A549 (cell line): ENCODE results near the gene FHIP2A. TPM values are rescaled to one million over a fixed set of nuclear protein-coding genes. Genes with fewer than 3 reads are reported as not detected.

Source experiments
- ATAC-seq, 2 experiments: fragments of 200-7000 bp in 1 of 2; fragments of >200 bp in 1 of 2; cut with Nextera tagmentation in 1 of 2; cut with Tn5 transposase in 1 of 2; 3 replicates each; pipeline versions ENCODE4 v1.8.0 to v1.9.1; 2018 to 2020; ENCODE audit warnings: mild to moderate bottlenecking in 1 of 2, moderate library complexity in 1 of 2
- CTCF ChIA-PET: fragments of 300-600 bp; sonication (Branson Sonifier 250); formaldehyde crosslinking; extraction: SDS; loops from one replicate; lab custom pipeline; 2021; ENCODE audit warnings: antibody characterized with exemption, inconsistent platforms; lab: Yijun Ruan, JAX
- POLR2A ChIA-PET: fragments of 350-600 bp; formaldehyde crosslinking; extraction: SDS; loops from one replicate; lab custom pipeline; 2021; ENCODE audit warnings: antibody characterized with exemption, inconsistent platforms; lab: Yijun Ruan, JAX
- DNase-seq, 2 experiments: peaks; one replicate each; pipeline versions ENCODE4 v3.0.0 to v3.0.0-alpha.2; 2011 to 2016; ENCODE audit warnings: low read depth in 1 of 2, low spot score in 1 of 2
- FAIRE-seq: peaks from 2 replicates; lab custom pipeline; 2011; peaks lifted over from hg19 to GRCh38; lab: Jason Lieb, UNC
- H3K27ac ChIP-seq, 2 experiments: fragments of >200 bp; sonication (Bioruptor Twin); formaldehyde crosslinking; 3 replicates each; pipeline ENCODE4 v1.5.1; 2016 to 2017
- H3K4me1 ChIP-seq: fragments of >200 bp; sonication (Bioruptor Twin); formaldehyde crosslinking; 3 replicates; pipeline ENCODE4 v1.6.1; 2016
- H3K4me2 ChIP-seq: fragments of >200 bp; sonication (Bioruptor Twin); formaldehyde crosslinking; 3 replicates; pipeline ENCODE4 v1.6.1; 2016
- H3K4me3 ChIP-seq: fragments of >200 bp; sonication (Bioruptor Twin); formaldehyde crosslinking; 3 replicates; pipeline ENCODE4 v1.5.1; 2016
- H3K9me3 ChIP-seq: fragments of >200 bp; sonication (Bioruptor Twin); formaldehyde crosslinking; 3 replicates; pipeline ENCODE4 v1.6.1; 2016
- ATOH8 ChIP-seq: fragments of 250-450 bp; sonication (Bioruptor Pico); IDR thresholded peaks from 2 replicates; pipeline ENCODE4 v1.5.0; 2020; ENCODE audit warnings: low read depth, mild to moderate bottlenecking, moderate library complexity
- BHLHE40 ChIP-seq: IDR thresholded peaks from 2 replicates; pipeline ENCODE4 v1.6.1; 2012; ENCODE audit warnings: low read depth, low read length, inconsistent platforms
- CBX8 ChIP-seq: fragments of 200-600 bp; sonication (generic); IDR thresholded peaks from 2 replicates; pipeline ENCODE4 v1.6.1; 2016
- CTCF ChIP-seq: fragments of >200 bp; sonication (Bioruptor Twin); formaldehyde crosslinking; IDR thresholded peaks from 3 replicates; pipeline ENCODE4 v1.5.1; 2016
- EHF ChIP-seq: fragments of 250-450 bp; sonication (Bioruptor Pico); IDR thresholded peaks from 2 replicates; pipeline ENCODE4 v1.5.0; 2020; ENCODE audit warnings: mild to moderate bottlenecking
- ELK1 ChIP-seq: fragments of 150-350 bp; IDR thresholded peaks from 2 replicates; pipeline ENCODE4 v1.6.1; 2014; ENCODE audit warnings: low read depth, mild to moderate bottlenecking, low read length
- FOSL2 ChIP-seq, 2 experiments: fragments of 450-650 bp in 1 of 2; fragments of >200 bp in 1 of 2; sonication (Bioruptor Twin) in 1 of 2; formaldehyde crosslinking; IDR thresholded peaks; 2 replicates each; pipeline versions ENCODE4 v1.5.0 to v1.6.1; 2016 to 2020; ENCODE audit warnings: mild to moderate bottlenecking in 1 of 2, moderate library complexity in 1 of 2
- GATA3 ChIP-seq: IDR thresholded peaks from 2 replicates; pipeline ENCODE4 v1.6.1; 2012; ENCODE audit warnings: borderline replicate concordance
- HOXB5 ChIP-seq: fragments of 250-450 bp; sonication (Bioruptor Pico); IDR thresholded peaks from 2 replicates; pipeline ENCODE4 v1.5.0; 2020; ENCODE audit warnings: mild to moderate bottlenecking, moderate library complexity
- JUN ChIP-seq, 2 experiments: fragments of >200 bp; sonication (Bioruptor Twin); formaldehyde crosslinking; IDR thresholded peaks; 2 replicates in 1 of 2; 3 replicates in 1 of 2; pipeline ENCODE4 v1.6.1; 2016 to 2017
- MYC ChIP-seq: IDR thresholded peaks from 2 replicates; pipeline ENCODE4 v1.6.1; 2012; ENCODE audit warnings: mild to moderate bottlenecking, inconsistent platforms, low read length, improper control_type of control experiment, borderline replicate concordance
- PHF8 ChIP-seq: fragments of 200-600 bp; sonication (generic); IDR thresholded peaks from 2 replicates; pipeline ENCODE4 v1.6.1; 2016; ENCODE audit warnings: low read depth, mild to moderate bottlenecking, antibody characterized with exemption, moderate library complexity, borderline replicate concordance
- POLR2A ChIP-seq: IDR thresholded peaks from 2 replicates; pipeline ENCODE4 v1.6.1; 2012; ENCODE audit warnings: mild to moderate bottlenecking, low read length
- POLR2AphosphoS2 ChIP-seq: conservative IDR thresholded peaks from 2 replicates; pipeline ENCODE4 v1.6.1; 2012; ENCODE audit warnings: low read length, improper control_type of control experiment, inconsistent platforms
- RAD21 ChIP-seq, 2 experiments: fragments of >200 bp in 1 of 2; sonication (Bioruptor Twin) in 1 of 2; formaldehyde crosslinking in 1 of 2; IDR thresholded peaks in 1 of 2; conservative IDR thresholded peaks in 1 of 2; 2 replicates in 1 of 2; 3 replicates in 1 of 2; pipeline ENCODE4 v1.6.1; 2012 to 2018; ENCODE audit warnings: inconsistent platforms in 1 of 2
- RARB ChIP-seq: fragments of 250-450 bp; sonication (Bioruptor Pico); IDR thresholded peaks from 2 replicates; pipeline ENCODE4 v1.8.0; 2021; ENCODE audit warnings: mild to moderate bottlenecking, moderate library complexity
- RNF2 ChIP-seq: fragments of 200-600 bp; sonication (generic); IDR thresholded peaks from 2 replicates; pipeline ENCODE4 v1.6.1; 2016; ENCODE audit warnings: low read depth, mild to moderate bottlenecking, antibody characterized with exemption, moderate library complexity, borderline replicate concordance
- SMC3 ChIP-seq: fragments of >200 bp; sonication (Bioruptor Twin); formaldehyde crosslinking; IDR thresholded peaks from 3 replicates; pipeline ENCODE4 v1.6.1; 2018; ENCODE audit warnings: inconsistent platforms
- SREBF2 ChIP-seq: fragments of 450-650 bp; IDR thresholded peaks from 2 replicates; pipeline ENCODE4 v1.6.1; 2014; ENCODE audit warnings: mild to moderate bottlenecking, moderate library complexity
- USF2 ChIP-seq: fragments of 450-650 bp; IDR thresholded peaks from 2 replicates; pipeline ENCODE4 v1.6.1; 2014; ENCODE audit warnings: antibody characterized with exemption
- WGBS: methylation state at CpG from one replicate; pipeline ENCODE4 v1.1.6; 2017; ENCODE audit errors: missing lambda C conversion rate; 5-methylcytosine and 5-hydroxymethylcytosine counted together
- polyA minus RNA-seq: library from RNA; depleted of rRNA, polyadenylated mRNA; stranded (reverse); fragments of >200 nt; gene quantifications from 2 replicates; pipeline ENCODE4 v1.2.3, GENCODE V29; 2011; rRNA and poly(A)+ RNA removed
- polyA plus RNA-seq, 4 experiments: library from polyadenylated mRNA; depleted of rRNA in 3 of 4; stranded (reverse); fragments of >200 nt; fragmentation: RNase III in 1 of 4; extraction: RNeasy Plus Mini Kit Qiagen cat#74134 plus additional on column Dnase treatment in 1 of 4; gene quantifications; 2 replicates in 3 of 4; 3 replicates in 1 of 4; pipeline ENCODE4 v1.2.3, GENCODE V29; 2011 to 2017

Gene FHIP2A
- polyA plus RNA-seq (2011; rRNA removed) (18.2 and 18.4 TPM in 2 replicates), polyA plus RNA-seq (2017; fragmentation: RNase III; extraction: RNeasy Plus Mini Kit Qiagen cat#74134 plus additional on column Dnase treatment) (8.8 to 9.5 TPM (median 8.9 TPM) in 3 replicates), polyA minus RNA-seq (22.3 and 30.3 TPM in 2 replicates)
- 2.1 and 2.5 TPM in 2 replicates for polyA plus RNA-seq (2012; cell fraction: cytosol; rRNA removed)
- polyA plus RNA-seq (2012; cell fraction: nucleus; rRNA removed): 7.5 and 9.2 TPM in 2 replicates

- DNase-seq: peak; percentile 61 to 75
- peak within 1 kb of the TSS; percentile 88 to 100 for H3K27ac ChIP-seq
- H3K9me3 ChIP-seq: no peaks in the 10 kb centered on the region
- TF ChIP-seq RAD21 (conservative IDR thresholded peaks at IDR 0.05 in 1 of 2, IDR thresholded peaks at IDR 0.05 in 1 of 2) (peak; percentile 30 to 53; a peak in 3 of 5 replicates), POLR2A (0 out of 2 replicates have a peak, but pooled peaks have one; percentile 19), POLR2AphosphoS2 (no peak), SMC3 (peak; percentile 55; the same call in 2 of the 3 replicates), EHF (CRISPR knock-in tag) (no peak), HOXB5 (CRISPR knock-in tag) (0 out of 2 replicates have a peak, but pooled peaks have one; percentile 16), RARB (CRISPR knock-in tag) (no peak), USF2 (no peak), SREBF2 (no peak), CTCF (peak; percentile 95), MYC (peak; percentile 52; the same call in 1 of the 2 replicates), JUN (IDR thresholded peaks at IDR 0.05) (peak in 1 of 2 experiments; percentile 58; a peak in 2 of 5 replicates), ELK1 (no peak), GATA3 (no peak), RNF2 (no peak), FOSL2 (IDR thresholded peaks at IDR 0.05) (no peak), FOSL2 (CRISPR knock-in tag; IDR thresholded peaks at IDR 0.05) (no peak), BHLHE40 (no peak), PHF8 (no peak)
- TF ChIP-seq, all 56 proteins: peak for 7
- peak within 1 kb of the TSS; percentile 70 for H3K4me3 ChIP-seq
- ChIA-PET POLR2A (interaction anchor here (0.6 to 1.2 kb wide), 4 partner anchors 33 to 1791 kb away, joined by 3 to 5 read pairs (median 4); partner anchors contain the start of genes CCDC186 and TRUB1), CTCF (interaction anchor here (0.6 to 2.8 kb wide), 61 partner anchors 9 to 647 kb away, joined by 3 to 29 read pairs (median 4); partner anchors contain the start of genes CCDC186 and TRUB1)
- 3% methylated on average over 8 of the region's 59 CpGs for WGBS
- peaks cover 36% of the 10 kb centered on the region for H3K4me1 ChIP-seq
- peak; percentile 89 for ATAC-seq
- H3K4me2 ChIP-seq: peak within 1 kb of the TSS; percentile 71
- FAIRE-seq: no peak
Measured at GRCh38 chr10:114821293-114821914, at the start of gene FHIP2A. TSS of gene FHIP2A (plus strand) at chr10:114821780. CDS start at chr10:114822079, 299 bp downstream.

GRCh38 chr10:114772496-114773196, 48.9 kb upstream of the FHIP2A start:
- no peak overlapping the region for H3K27ac ChIP-seq
- 0 out of 3 replicates have a peak, but pooled peaks cover 2% of the 10 kb centered on the region for H3K4me1 ChIP-seq
- no peak overlapping the region for H3K4me2 ChIP-seq
- FAIRE-seq: no peak
- no peak overlapping the region for H3K4me3 ChIP-seq
- CTCF ChIA-PET: interaction anchor here (0.7 kb wide), 1 partner anchor 32 kb away, joined by 3 read pairs; no protein-coding TSS in a partner anchor
- no peak for ATAC-seq
- POLR2A ChIA-PET: no interaction called here
- no peak for DNase-seq
- TF ChIP-seq RARB (CRISPR knock-in tag) (no peak), ATOH8 (CRISPR knock-in tag) (no peak), CBX8 (no peak), FOSL2 (IDR thresholded peaks at IDR 0.05) (no peak), FOSL2 (CRISPR knock-in tag; IDR thresholded peaks at IDR 0.05) (no peak), EHF (CRISPR knock-in tag) (no peak)
- WGBS: 90% methylated on average over 1 of the region's 1 CpG
- no peaks in the 10 kb centered on the region for H3K9me3 ChIP-seq
